ENCODE measurements around the gene FOXF2.

GRCh38 chr6:1379017-1379787, 10.2 kb upstream of the FOXF2 start:
- TF ChIP-seq CTCF (conservative IDR thresholded peaks at IDR 0.05; ENCODE audit: low read depth, low read length) (no peak), RCOR1 (IDR thresholded peaks at IDR 0.05; ENCODE audit: insufficient replicate concordance, low read length) (no peak)

Measured in IMR-90 (cell line).